ENCODE data around the gene ZFPM1.

- TF ChIP-seq SIRT6 (IDR thresholded peaks at IDR 0.05; ENCODE audit: low read length) (no peak), ZNF274 (IDR thresholded peaks at IDR 0.05; ENCODE audit: borderline replicate concordance, extremely low read depth, low read length) (no peak), SIX5 (IDR thresholded peaks at IDR 0.05; ENCODE audit: low read depth, low read length) (no peak), CTCF (IDR thresholded peaks at IDR 0.05; ENCODE audit: control extremely low read depth in 1 of 3, insufficient read depth in 1 of 3, low read depth in 1 of 3, low read length in 3 of 3) (no peak), POLR2A (IDR thresholded peaks at IDR 0.05; ENCODE audit: control extremely low read depth in 1 of 2, low read depth in 2 of 2, low read length in 2 of 2) (no peak), YY1 (IDR thresholded peaks at IDR 0.05; ENCODE audit: low read depth, low read length) (no peak), SP2 (IDR thresholded peaks at IDR 0.05; ENCODE audit: low read length) (no peak), EP300 (IDR thresholded peaks at IDR 0.05; ENCODE audit: borderline replicate concordance in 1 of 2, low read depth in 2 of 2, low read length in 2 of 2) (no peak), FOSL1 (IDR thresholded peaks at IDR 0.05; ENCODE audit: insufficient read depth, low read depth, low read length) (no peak), ATF3 (IDR thresholded peaks at IDR 0.05; ENCODE audit: insufficient read depth, low read depth, low read length) (no peak), POLR2AphosphoS5 (IDR thresholded peaks at IDR 0.05; ENCODE audit: low read depth, low read length) (no peak)
Observed at GRCh38 chr16:88465387-88465983, 12.4 kb downstream of the ZFPM1 start.
